Loucy (cell line): Measurements from ENCODE around the gene SIPA1.

Source experiments
- H2AFZ ChIP-seq: fragments of 200-600 bp; sonication (generic); 2 replicates; pipeline ENCODE4 v1.6.0; 2016; ENCODE audit warnings: antibody characterized with exemption, mild to moderate bottlenecking, low read length, moderate library complexity
- H3F3A ChIP-seq: fragments of 200-600 bp; 2 replicates; pipeline ENCODE4 v1.6.0; 2016; ENCODE audit warnings: antibody characterized with exemption, low read depth, mild to moderate bottlenecking
- H3K27me3 ChIP-seq: fragments of 200-600 bp; sonication (generic); 2 replicates; pipeline ENCODE4 v1.6.1; 2014; ENCODE audit warnings: low read length, mild to moderate bottlenecking; ENCODE audit not compliant: insufficient read depth, poor library complexity, severe bottlenecking
- H3K36me3 ChIP-seq: fragments of 200-600 bp; sonication (generic); 2 replicates; pipeline ENCODE4 v1.6.1; 2016; ENCODE audit warnings: low read length; ENCODE audit not compliant: insufficient read depth
- H3K4me1 ChIP-seq: fragments of 200-600 bp; sonication (generic); 2 replicates; pipeline ENCODE4 v1.5.1; 2014; ENCODE audit warnings: low read length, mild to moderate bottlenecking; ENCODE audit not compliant: insufficient read depth, poor library complexity, severe bottlenecking
- H3K4me2 ChIP-seq: fragments of 200-600 bp; sonication (generic); 2 replicates; pipeline ENCODE4 v1.6.0; 2014; ENCODE audit warnings: antibody characterized with exemption, low read length, low read depth, mild to moderate bottlenecking; ENCODE audit not compliant: poor library complexity, severe bottlenecking
- H3K4me3 ChIP-seq: fragments of 200-600 bp; sonication (generic); 2 replicates; pipeline ENCODE4 v1.5.1; 2014; ENCODE audit warnings: low read length, mild to moderate bottlenecking, mixed read lengths; ENCODE audit not compliant: poor library complexity, severe bottlenecking
- H3K79me2 ChIP-seq: fragments of 200-600 bp; sonication (generic); 2 replicates; pipeline ENCODE4 v1.6.1; 2014; ENCODE audit warnings: low read length; ENCODE audit not compliant: insufficient read depth
- H3K9ac ChIP-seq: fragments of 200-600 bp; sonication (generic); 2 replicates; pipeline ENCODE4 v1.6.0; 2014; ENCODE audit warnings: mild to moderate bottlenecking, low read depth, low read length, moderate library complexity; ENCODE audit not compliant: poor library complexity, severe bottlenecking
- H3K9me2 ChIP-seq: fragments of 200-600 bp; sonication (generic); replicated peaks from 2 replicates; pipeline ENCODE4 v1.6.1; 2016; ENCODE audit warnings: low read depth, low read length, mixed read lengths
- H3K9me3 ChIP-seq: fragments of 200-600 bp; sonication (generic); 2 replicates; pipeline ENCODE4 v1.6.1; 2014; ENCODE audit warnings: mild to moderate bottlenecking, antibody characterized with exemption, low read length, low read depth; ENCODE audit not compliant: insufficient read depth
- H4K20me1 ChIP-seq: fragments of 200-600 bp; sonication (generic); 2 replicates; pipeline ENCODE4 v1.6.0; 2014; ENCODE audit warnings: antibody characterized with exemption, low read length, mild to moderate bottlenecking; ENCODE audit not compliant: insufficient read depth, poor library complexity, severe bottlenecking
- CTCF ChIP-seq: fragments of 200-600 bp; sonication (generic); conservative IDR thresholded peaks from 2 replicates; pipeline ENCODE4 v1.5.1; 2014; ENCODE audit warnings: mild to moderate bottlenecking, antibody characterized with exemption, low read length
- EZH2phosphoT487 ChIP-seq: fragments of 200-600 bp; IDR thresholded peaks from 2 replicates; pipeline ENCODE4 v1.6.1; 2018; ENCODE audit warnings: antibody characterized with exemption, mild to moderate bottlenecking, moderate library complexity, borderline replicate concordance

The SIPA1 gene

GRCh38 chr11:65651589-65652510 lies 13.9 kb downstream of the SIPA1 start:
- Histone ChIP-seq H3K4me2 (peak overlapping the region; percentile 99), H3K36me3 (peaks cover 26% of the 10 kb centered on the region; the same call in 1 of the 2 replicates), H3K79me2 (peaks cover 15% of the 10 kb centered on the region; the same call in 1 of the 2 replicates), H3K9me3 (no peaks in the 10 kb centered on the region), H3F3A (peaks cover 8% of the 10 kb centered on the region), H3K9me2 (no peaks in the 10 kb centered on the region), H2AFZ (0 out of 2 replicates have a peak overlapping the region, but pooled peaks have one; percentile 48), H3K4me3 (peak overlapping the region; percentile 78), H4K20me1 (no peaks in the 10 kb centered on the region), H3K9ac (peak overlapping the region; percentile 93), H3K4me1 (peaks cover 25% of the 10 kb centered on the region), H3K27me3 (no peaks in the 10 kb centered on the region)
- TF ChIP-seq CTCF (no peak), EZH2phosphoT487 (no peak)

DNA sequence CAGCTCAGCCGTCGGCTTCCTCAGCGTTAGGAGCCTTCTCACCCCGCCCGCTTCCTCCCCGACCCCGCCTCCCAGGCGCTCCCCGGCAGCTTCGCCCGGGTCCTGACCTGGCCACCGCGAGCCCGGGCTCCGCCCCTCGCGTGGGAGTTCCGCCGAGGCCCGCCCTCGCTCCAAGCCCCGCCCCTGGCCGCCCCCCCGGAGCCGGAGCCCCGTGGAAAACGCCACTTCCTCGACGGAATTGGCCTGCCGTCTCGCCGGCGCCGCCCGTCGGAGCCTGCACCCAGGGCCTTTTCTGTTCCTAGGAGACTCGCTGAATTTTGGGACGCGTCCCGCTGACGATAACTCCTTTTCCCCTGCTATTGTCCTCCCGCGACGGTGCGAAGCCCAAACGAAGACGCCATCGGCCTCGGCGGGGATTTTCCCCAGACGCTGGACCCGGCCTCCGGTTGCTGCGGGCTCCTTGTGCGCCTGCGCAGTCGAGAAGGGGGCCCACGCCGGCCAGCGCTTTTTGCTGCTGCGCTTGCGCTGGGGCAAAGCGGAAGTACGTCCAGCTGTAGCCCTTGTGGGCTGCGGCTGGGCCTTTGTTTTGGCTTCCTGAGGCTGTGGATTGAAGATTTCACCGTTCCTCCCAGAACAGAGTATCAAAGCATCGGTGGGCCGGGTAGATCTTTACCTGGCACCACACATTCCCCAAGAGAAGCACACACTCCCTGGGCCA lies 14.8 kb downstream of the SIPA1 start:
- peaks cover 34% of the 10 kb centered on the region; the same call in 1 of the 2 replicates for H3K36me3 ChIP-seq
- no peak for TF ChIP-seq EZH2phosphoT487
- no peak for TF ChIP-seq CTCF
- no peaks in the 10 kb centered on the region for H3K27me3 ChIP-seq
- H3K9me2 ChIP-seq: no peaks in the 10 kb centered on the region
- H3K4me2 ChIP-seq: peak overlapping the region; percentile 99
- H3K9me3 ChIP-seq: no peaks in the 10 kb centered on the region
- H2AFZ ChIP-seq: peak overlapping the region; percentile 85
- peak overlapping the region; percentile 78 for H3K4me3 ChIP-seq
- H4K20me1 ChIP-seq: no peaks in the 10 kb centered on the region
- peaks cover 8% of the 10 kb centered on the region for H3F3A ChIP-seq
- peaks cover 22% of the 10 kb centered on the region; the same call in 1 of the 2 replicates for H3K79me2 ChIP-seq
- H3K4me1 ChIP-seq: peaks cover 25% of the 10 kb centered on the region
- peak overlapping the region; percentile 93 for H3K9ac ChIP-seq

GRCh38 chr11:65653229-65654225 lies 15.6 kb downstream of the SIPA1 start:
- Histone ChIP-seq H3K9me3 (no peaks in the 10 kb centered on the region), H3K79me2 (peaks cover 24% of the 10 kb centered on the region; the same call in 1 of the 2 replicates), H3K36me3 (peaks cover 43% of the 10 kb centered on the region; the same call in 1 of the 2 replicates), H3K4me1 (peaks cover 25% of the 10 kb centered on the region), H3K9me2 (no peaks in the 10 kb centered on the region), H3K27me3 (no peaks in the 10 kb centered on the region), H3K4me2 (peak overlapping the region; percentile 99), H4K20me1 (no peaks in the 10 kb centered on the region), H2AFZ (no peak overlapping the region), H3K4me3 (peak overlapping the region; percentile 78), H3F3A (peaks cover 8% of the 10 kb centered on the region), H3K9ac (peak overlapping the region; percentile 93)
- no peak for TF ChIP-seq EZH2phosphoT487
- no peak for TF ChIP-seq CTCF
